22Rv1 (cell line): Measurements from ENCODE around the gene RFLNA.

Experiments used
- CTCF ChIP-seq: fragments of 450-650 bp; IDR thresholded peaks from 2 replicates; pipeline ENCODE4 v1.5.1; 2017; ENCODE audit warnings: mild to moderate bottlenecking
- ZFX ChIP-seq: fragments of 450-650 bp; IDR thresholded peaks from 2 replicates; pipeline ENCODE4 v1.6.1; 2017; ENCODE audit warnings: antibody characterized with exemption, borderline replicate concordance

GRCh38 chr12:124314207-124314606 is 19.3 kb downstream of the RFLNA start:
- no peak for TF ChIP-seq CTCF
- TF ChIP-seq ZFX = no peak
